ENCODE results near the gene ASPSCR1. TPM values are rescaled to one million over a fixed set of nuclear protein-coding genes. Genes with fewer than 3 reads are reported as not detected.

The ASPSCR1 gene
- total and polyA plus RNA-seq, 2 of the 13 experiments (the other 11 are each of a cell fraction or from before 2014, with no cell fraction given): 274 to 314 TPM

GRCh38 chr17:81961521-81962498 is 15.6 kb upstream of the ASPSCR1 start (continued):
- peak; percentile 59; the same call in 1 of the 2 replicates for TF ChIP-seq ZNF547 (CRISPR knock-in tag; IDR thresholded peaks at IDR 0.05)
- peak; percentile 27; the same call in 1 of the 2 replicates for TF ChIP-seq ZMYM4 (CRISPR knock-in tag; IDR thresholded peaks at IDR 0.05)
- no peak for TF ChIP-seq ZSCAN12 (CRISPR knock-in tag; IDR thresholded peaks at IDR 0.05)
- TF ChIP-seq ZNF331 (CRISPR knock-in tag; IDR thresholded peaks at IDR 0.05): no peak; the same call in 1 of the 2 replicates
- TF ChIP-seq, protein P1, sequence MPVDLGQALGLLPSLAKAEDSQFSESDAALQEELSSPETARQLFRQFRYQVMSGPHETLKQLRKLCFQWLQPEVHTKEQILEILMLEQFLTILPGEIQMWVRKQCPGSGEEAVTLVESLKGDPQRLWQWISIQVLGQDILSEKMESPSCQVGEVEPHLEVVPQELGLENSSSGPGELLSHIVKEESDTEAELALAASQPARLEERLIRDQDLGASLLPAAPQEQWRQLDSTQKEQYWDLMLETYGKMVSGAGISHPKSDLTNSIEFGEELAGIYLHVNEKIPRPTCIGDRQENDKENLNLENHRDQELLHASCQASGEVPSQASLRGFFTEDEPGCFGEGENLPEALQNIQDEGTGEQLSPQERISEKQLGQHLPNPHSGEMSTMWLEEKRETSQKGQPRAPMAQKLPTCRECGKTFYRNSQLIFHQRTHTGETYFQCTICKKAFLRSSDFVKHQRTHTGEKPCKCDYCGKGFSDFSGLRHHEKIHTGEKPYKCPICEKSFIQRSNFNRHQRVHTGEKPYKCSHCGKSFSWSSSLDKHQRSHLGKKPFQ (CRISPR knock-in tag; IDR thresholded peaks at IDR 0.05; ENCODE audit: insufficient replicate concordance): no peak
- peak; percentile 38; the same call in 1 of the 2 replicates for TF ChIP-seq ZSCAN25 (CRISPR knock-in tag; IDR thresholded peaks at IDR 0.05)
- 0 out of 2 replicates have a peak, but pooled peaks have one; percentile 4 for TF ChIP-seq HES4 (CRISPR knock-in tag; IDR thresholded peaks at IDR 0.05; ENCODE audit: borderline replicate concordance)
- no peak for TF ChIP-seq HNF4G (IDR thresholded peaks at IDR 0.05; ENCODE audit: borderline replicate concordance, low read depth, low read length)
- no peak for TF ChIP-seq HNF4G (CRISPR knock-in tag; IDR thresholded peaks at IDR 0.05; ENCODE audit: borderline replicate concordance, low read depth)
- peak; percentile 73; the same call in 1 of the 2 replicates for TF ChIP-seq HIVEP1 (CRISPR knock-in tag; IDR thresholded peaks at IDR 0.05)
